Astrocyte of the cerebellum (primary cell): ENCODE measurements around the gene IDS.
"Not testable (repeated sequence)": the region's sequence is repeated elsewhere in the genome, so short reads cannot be mapped to it uniquely, and the experiment has no call there.

Experiments used
- DNase-seq: peaks from one replicate; pipeline ENCODE4 v3.0.0-alpha.2; 2011; ENCODE audit warnings: low read depth
- H3K4me3 ChIP-seq: 2 replicates; pipeline ENCODE4 v1.5.1; 2011; ENCODE audit warnings: mild to moderate bottlenecking, low read depth, low read length, moderate library complexity
- in situ Hi-C: cut with HindIII; loops from 2 replicates; pipeline ENCODE4 v1.10.0; 2017; ENCODE audit warnings: low sequenced_read_pairs
- TF ChIP-seq, protein P1 (sequence below): IDR thresholded peaks from 2 replicates; pipeline ENCODE4 v1.5.1; 2012; ENCODE audit warnings: low read length, low read depth, moderate library complexity, mild to moderate bottlenecking; ENCODE audit errors: missing control alignments

IDS gene, protein sequence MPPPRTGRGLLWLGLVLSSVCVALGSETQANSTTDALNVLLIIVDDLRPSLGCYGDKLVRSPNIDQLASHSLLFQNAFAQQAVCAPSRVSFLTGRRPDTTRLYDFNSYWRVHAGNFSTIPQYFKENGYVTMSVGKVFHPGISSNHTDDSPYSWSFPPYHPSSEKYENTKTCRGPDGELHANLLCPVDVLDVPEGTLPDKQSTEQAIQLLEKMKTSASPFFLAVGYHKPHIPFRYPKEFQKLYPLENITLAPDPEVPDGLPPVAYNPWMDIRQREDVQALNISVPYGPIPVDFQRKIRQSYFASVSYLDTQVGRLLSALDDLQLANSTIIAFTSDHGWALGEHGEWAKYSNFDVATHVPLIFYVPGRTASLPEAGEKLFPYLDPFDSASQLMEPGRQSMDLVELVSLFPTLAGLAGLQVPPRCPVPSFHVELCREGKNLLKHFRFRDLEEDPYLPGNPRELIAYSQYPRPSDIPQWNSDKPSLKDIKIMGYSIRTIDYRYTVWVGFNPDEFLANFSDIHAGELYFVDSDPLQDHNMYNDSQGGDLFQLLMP

DNA sequence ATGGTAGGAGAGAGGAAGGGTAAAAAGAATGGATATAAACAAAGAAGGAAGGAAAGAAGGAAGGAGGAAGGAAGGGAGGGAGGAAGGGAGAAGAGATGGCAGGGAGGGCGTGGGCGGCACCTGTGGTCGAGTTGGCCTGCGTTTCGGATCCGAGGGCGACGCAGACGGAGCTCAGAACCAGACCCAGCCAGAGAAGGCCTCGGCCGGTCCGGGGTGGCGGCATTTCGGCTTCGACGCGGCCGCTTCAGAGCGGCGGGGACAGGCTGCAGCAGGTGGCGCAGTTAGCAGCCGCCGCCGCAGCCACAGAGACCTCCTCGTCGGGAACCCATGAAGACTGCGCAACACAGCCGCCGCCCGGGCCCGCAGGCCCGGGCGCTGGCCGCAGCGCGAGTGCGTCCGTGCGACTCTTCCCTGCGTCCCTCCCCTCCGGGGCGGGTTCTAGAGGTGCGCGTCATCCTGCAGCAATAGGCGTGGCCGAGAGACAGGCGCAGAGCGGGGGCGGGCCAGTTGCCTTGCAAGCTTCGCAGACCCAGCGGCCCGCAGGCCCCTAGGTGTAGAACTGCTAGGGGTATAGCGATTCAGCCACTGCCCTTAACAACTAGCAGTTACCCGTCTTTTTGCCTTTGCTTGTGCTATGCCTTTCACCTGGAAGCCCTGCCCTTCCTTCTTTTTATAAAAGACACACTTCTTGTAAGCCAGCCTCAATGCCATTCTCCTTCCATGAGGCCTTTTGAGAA is at the start of gene IDS:
IDS (minus strand) TSS at position 392 of the 737 bp plus-strand sequence; CDS start at position 223, 169 bp downstream.
- peak; percentile 59 for DNase-seq
- in situ Hi-C loops = no loop called here
- peak within 1 kb of the TSS; percentile 57 for H3K4me3 ChIP-seq
- TF ChIP-seq, protein P1, sequence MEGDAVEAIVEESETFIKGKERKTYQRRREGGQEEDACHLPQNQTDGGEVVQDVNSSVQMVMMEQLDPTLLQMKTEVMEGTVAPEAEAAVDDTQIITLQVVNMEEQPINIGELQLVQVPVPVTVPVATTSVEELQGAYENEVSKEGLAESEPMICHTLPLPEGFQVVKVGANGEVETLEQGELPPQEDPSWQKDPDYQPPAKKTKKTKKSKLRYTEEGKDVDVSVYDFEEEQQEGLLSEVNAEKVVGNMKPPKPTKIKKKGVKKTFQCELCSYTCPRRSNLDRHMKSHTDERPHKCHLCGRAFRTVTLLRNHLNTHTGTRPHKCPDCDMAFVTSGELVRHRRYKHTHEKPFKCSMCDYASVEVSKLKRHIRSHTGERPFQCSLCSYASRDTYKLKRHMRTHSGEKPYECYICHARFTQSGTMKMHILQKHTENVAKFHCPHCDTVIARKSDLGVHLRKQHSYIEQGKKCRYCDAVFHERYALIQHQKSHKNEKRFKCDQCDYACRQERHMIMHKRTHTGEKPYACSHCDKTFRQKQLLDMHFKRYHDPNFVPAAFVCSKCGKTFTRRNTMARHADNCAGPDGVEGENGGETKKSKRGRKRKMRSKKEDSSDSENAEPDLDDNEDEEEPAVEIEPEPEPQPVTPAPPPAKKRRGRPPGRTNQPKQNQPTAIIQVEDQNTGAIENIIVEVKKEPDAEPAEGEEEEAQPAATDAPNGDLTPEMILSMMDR = no peak

DNA sequence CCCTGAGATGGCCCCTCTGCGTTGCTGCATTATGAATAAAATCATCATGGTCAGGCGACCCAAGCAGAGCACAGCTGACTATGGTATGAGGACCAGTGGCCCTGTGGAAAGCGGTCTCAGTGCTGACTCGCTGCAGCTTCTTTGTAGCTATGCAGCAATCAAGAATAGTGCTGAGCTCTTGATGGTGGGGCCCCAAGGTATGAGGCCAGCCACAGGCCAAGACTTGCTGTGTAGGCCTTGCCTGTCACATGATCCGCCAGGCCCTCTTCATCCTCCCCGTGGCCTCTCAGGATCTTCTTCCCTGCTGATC is 46.8 kb upstream of the IDS start:
- DNase-seq, in situ Hi-C loops, H3K4me3 ChIP-seq: not testable (repeated sequence)

DNA sequence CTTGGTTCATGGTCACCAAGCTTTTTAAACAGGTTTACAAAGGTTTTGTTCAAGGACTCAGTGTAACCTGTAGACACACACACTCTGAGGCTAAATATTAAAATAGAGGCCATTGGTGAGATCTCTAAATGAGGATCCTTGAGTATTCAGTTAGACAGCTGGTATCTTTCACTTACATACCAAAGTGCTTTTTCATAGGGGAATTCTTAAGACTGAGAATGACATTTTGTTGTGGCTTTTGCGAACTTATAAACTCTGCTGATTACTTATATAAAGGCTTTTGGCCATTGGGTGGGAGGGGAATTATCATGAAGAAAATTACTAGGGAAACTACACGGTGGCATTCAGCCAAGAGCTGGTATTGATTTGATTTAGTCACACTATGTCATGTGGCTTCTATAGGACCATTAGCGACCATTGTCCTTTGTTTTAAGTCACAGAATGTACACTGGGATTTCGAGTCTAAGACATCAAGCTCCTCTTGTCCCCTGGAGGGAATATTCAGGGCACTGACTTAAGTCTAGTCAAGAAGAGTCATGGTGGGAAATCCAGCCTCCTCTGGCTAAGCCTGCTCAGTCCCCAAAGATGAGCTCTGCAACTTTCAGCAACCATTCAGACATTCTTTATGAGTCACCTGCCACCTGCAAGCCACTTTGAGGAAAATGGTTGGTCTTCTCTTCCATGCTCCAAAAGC is 46.3 kb upstream of the IDS start:
- in situ Hi-C loops, H3K4me3 ChIP-seq, DNase-seq: not testable (repeated sequence)

DNA sequence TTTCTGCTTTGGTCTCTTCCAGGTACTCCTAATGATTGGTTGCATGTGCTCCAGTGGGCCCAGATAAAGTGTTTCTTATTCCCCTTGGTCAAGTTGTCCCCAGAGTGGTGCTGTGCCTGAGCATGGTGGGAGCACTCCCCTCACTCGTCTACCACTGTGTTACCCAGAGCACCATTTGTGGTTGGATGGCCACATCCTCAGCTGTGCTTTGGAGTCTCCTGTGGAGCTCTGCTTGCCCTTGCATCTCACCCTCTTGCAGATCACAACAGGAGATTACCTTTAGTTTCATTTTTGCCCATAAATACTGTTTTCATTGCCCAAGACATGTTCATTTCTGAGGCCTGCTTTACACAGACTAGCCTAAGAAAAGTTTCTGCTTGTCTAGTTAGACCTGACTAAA is 45.3 kb upstream of the IDS start:
- in situ Hi-C loops, H3K4me3 ChIP-seq, DNase-seq: not testable (repeated sequence)

DNA sequence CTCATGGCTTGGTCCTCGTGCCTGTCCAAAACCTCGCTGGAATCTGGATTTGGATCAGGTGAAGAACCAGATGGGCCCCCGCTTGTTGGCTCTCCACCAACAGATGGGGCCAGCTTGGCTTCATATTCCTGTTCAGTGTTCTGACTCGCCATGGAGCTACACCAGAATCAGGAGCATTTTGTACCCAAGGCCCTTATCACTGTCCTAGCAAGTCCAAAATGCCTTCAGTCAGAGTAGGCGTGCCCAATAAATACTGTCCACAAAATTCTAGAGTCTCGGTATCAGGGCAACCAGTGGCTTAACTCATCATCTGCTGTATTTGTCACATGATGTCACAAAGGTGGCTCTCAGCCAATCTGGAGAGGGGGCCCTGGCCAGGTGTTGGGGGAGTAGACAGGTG is 44.6 kb upstream of the IDS start, which contains the start of gene HSFX3:
HSFX3 (minus strand) TSS at position 224 of the 400 bp plus-strand sequence; CDS start at position 152, 72 bp downstream.
- H3K4me3 ChIP-seq, in situ Hi-C loops, DNase-seq: not testable (repeated sequence)

DNA sequence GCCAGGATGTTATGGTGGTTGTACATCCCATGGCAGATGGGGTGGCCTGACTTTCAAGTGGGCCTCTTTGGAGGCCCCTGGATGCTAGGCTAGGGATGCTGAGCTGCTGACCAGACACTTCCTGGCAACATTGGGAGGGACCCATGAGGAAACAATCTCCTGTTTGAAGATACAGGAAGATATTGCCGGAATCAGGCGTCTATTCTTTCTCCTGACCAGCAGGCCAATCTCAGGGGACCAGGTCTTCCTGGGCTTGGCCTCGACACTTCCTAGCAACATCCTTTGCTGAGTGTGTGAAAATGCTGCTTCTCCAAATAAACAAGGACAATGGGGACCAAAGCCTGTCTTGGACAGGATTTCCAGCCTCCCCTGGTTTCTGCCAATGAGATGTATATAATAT is 42.7 kb upstream of the IDS start:
- H3K4me3 ChIP-seq, DNase-seq, in situ Hi-C loops: not testable (repeated sequence)

DNA sequence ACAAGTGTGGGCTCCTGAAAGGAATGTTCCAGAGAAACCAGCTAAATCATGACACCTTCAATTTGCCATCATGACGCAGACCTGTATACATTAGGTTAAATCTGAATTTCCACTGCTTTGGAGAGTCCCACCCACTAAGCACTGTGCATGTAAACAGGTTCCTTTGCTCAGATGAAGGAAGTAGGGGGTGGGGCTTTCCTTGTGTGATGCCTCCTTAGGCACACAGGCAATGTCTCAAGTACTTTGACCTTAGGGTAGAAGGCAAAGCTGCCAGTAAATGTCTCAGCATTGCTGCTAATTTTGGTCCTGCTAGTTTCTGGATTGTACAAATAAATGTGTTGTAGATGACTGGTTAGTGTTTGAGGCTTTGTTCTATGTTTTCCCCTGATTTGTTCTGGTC is 41.9 kb upstream of the IDS start:
- in situ Hi-C loops, H3K4me3 ChIP-seq, DNase-seq: not testable (repeated sequence)

DNA sequence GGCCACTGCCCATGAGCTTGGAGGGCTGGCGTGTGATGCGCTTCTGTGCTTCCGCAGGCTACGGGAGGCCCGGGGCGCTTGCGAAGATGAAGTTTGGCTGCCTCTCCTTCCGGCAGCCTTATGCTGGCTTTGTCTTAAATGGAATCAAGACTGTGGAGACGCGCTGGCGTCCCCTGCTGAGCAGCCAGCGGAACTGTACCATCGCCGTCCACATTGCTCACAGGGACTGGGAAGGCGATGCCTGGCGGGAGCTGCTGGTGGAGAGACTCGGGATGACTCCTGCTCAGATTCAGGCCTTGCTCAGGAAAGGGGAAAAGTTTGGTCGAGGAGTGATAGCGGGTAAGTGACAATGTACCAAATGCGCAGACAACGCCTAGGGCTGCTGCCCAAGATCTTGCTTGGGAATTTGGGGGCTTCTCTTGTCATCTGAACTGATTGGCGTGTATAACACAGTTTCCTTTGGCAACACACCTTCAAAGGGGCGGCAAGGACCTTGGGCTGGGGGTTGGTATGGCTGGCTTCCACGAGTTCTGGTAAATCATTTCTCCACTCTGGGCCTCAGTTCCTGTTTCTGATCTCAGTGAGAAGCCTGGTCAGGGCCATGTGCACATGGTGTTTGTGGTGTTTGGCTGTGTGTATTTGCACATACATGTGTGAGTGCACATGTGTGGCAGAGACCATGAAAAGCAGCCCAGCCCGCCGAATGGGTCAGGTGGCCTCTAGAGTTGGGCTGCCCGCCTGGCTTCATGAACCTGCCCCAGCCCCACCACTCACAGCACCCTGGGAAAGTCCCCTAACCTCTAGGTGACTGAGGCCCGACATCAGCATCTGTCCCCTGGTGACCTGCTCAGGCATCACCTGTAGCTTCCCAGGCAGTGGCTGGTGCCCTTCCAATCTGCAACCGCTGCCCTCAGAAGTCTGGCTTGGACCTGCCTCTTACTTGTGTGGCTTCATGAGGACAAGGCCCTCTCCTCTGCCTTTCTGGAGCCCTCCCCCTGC is 40.7 kb upstream of the IDS start:
- H3K4me3 ChIP-seq, in situ Hi-C loops, DNase-seq: not testable (repeated sequence)

DNA sequence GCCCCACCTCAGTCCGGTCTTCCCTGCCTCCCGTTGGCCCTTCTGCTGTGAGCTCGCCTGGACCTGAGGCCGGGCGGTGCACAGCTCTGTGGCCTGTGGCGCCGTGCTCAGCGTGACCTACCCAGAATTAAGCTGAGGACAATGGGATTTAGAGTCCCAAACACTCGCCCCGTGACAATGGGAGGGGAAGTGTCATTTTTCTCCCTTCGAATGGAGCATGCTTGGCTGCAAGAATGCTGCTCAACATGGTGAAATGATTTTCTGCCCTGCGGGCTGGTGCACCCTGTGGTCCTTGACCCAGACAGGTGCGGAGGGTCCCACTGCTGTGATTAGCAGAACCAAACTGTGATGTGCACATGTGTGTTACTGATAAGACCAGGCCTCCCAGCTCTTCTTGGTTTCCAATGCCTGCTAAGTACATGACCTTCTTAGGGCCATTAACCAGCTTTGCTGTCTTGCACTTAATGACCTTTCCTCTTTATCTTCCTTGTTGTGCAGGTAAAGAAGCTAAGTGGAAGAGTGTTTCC is 36.5 kb upstream of the IDS start:
- in situ Hi-C loops = no loop called here
- TF ChIP-seq, protein P1 = no peak
- no peak for DNase-seq
- H3K4me3 ChIP-seq = peak overlapping the region; percentile 68
